Hippocampal formation (tissue), 2 donors: ENCODE measurements around the gene HLA-DPA1.
"Not testable (repeated sequence)": the region's sequence is repeated elsewhere in the genome, so short reads cannot be mapped to it uniquely, and the experiment has no call there.

Experiments used
- DNase-seq, 2 donors: peaks; one replicate each; lab custom pipeline; 2025; lab: John Stamatoyannopoulos, UW

Gene HLA-DPA1

GRCh38 chr6:33064723-33065122, 8.7 kb downstream of the HLA-DPA1 start:
- DNase-seq, result no peak

GRCh38 chr6:33063435-33063834, 10.0 kb downstream of the HLA-DPA1 start:
- not testable (repeated sequence) for DNase-seq

- DNase-seq, result no peak
Measured at GRCh38 chr6:33061987-33062386, 11.5 kb downstream of the HLA-DPA1 start.

- no peak for DNase-seq
Measured at GRCh38 chr6:33057222-33058150, 16.0 kb downstream of the HLA-DPA1 start.

- DNase-seq, result no peak
Measured at GRCh38 chr6:33053230-33053629, 20.2 kb downstream of the HLA-DPA1 start.

DNA sequence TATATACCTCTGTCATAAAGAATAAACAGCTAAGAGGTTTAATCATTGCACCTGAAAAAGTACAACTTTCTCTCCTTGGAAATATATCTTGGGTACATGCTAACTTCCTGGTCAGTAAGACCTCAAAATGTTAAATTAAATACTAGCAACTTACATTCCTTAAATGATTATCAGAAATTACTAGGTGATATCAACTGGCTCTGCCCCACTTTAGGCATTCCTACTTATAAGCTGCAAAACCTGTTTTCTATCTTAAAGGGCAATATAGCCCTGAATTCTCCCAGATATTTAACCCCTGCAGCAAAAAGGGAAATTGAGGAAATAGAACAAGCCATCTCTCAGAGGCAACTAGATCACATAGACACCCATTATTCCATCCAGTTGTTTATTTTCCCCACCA, 20.8 kb downstream of the HLA-DPA1 start:
- no peak for DNase-seq

- DNase-seq, result no peak
Measured at GRCh38 chr6:33050014-33050810, 23.2 kb downstream of the HLA-DPA1 start.

DNA sequence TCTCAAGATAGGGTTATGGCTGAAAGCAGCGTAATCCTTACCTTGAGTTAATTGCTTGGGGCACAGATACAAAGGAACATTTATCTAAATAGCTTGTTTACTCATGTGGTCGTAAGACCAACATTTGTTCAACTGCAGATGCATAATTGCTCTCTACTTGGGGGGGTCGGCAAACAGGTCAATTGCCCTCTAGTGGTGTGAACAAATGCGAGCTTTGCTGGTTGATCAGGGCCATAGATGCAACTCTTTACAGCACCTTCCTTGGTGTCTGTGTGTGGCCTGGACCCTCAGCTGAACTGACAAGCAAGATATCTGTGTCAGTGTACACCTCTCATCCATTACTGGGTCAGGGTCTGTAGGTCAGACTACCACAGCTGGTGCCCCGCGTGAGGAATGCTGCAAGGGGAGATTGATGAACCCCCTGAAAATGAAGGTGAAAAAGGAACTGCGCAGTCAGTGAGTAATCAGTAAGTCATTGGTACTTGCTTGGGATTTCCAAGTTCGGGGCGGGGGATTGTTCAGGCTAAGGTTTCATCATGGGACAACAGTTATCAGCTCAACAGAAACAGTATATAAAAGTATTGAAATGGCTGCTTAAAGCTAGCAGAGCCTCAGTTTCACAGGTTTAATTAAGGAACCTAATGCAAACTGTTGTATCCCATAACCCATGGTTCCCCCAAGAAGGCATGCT, 24.0 kb downstream of the HLA-DPA1 start:
- DNase-seq, result no peak

DNA sequence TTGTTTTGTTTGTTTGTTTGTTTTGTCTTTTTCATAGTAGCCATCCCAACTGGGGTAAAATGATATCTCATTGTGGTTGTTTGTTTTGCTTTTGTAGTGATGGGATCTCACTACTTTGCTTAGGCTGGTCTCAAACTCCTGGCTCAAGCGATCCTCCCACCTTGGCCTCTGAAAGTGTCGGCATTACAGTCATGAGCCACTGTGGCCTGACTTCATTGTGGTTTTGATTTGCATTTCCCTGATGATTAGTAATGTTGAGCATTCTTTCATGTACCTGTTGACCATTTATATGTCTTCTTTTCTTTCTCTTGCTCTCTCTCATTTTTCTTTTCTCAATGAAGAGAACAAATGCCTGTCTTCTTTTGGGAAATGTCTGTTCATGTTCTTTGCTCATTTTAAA, 33.3 kb downstream of the HLA-DPA1 start:
- DNase-seq, result no peak

DNA sequence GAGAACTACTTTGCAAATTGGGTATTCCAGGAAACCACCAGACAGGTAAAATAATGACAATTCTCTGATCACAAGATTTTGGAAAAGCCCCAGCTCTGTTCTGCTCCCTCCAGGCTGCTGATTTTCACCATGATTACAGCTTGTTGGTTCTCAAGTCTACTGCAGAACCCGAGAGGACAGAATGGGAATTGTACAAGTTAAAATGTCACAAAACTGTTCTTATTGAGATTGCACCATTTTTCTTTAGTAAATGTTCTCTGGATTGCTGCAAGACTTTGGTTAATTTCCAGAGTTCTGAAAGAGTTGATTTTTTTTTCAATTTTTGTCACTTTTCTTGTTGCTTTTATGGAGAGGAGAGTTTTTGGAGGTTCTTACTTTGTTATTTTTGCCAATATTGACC, 36.9 kb downstream of the HLA-DPA1 start:
- DNase-seq, result no peak

DNA sequence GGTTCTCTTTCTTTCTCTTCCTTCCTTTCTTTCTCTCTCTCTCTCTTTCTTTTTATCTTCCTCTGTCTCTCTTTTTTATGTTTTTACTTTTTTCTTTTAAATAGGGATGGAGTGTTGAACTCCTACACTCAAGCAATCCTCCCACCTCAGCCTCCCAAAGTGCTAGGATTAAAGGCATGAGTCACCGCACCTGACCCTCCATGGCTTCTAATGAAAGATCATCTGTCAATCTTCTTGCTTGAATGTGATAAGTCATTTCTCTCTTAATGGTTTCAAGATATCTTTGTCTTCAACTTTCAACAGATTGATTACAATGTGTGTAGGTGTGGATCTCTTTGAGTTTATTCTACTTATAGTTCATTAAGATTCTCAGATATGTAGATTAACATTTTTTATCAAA, 38.9 kb downstream of the HLA-DPA1 start:
- DNase-seq, result no peak

- no peak for DNase-seq
Measured at GRCh38 chr6:33030245-33030644, 43.2 kb downstream of the HLA-DPA1 start.

DNA sequence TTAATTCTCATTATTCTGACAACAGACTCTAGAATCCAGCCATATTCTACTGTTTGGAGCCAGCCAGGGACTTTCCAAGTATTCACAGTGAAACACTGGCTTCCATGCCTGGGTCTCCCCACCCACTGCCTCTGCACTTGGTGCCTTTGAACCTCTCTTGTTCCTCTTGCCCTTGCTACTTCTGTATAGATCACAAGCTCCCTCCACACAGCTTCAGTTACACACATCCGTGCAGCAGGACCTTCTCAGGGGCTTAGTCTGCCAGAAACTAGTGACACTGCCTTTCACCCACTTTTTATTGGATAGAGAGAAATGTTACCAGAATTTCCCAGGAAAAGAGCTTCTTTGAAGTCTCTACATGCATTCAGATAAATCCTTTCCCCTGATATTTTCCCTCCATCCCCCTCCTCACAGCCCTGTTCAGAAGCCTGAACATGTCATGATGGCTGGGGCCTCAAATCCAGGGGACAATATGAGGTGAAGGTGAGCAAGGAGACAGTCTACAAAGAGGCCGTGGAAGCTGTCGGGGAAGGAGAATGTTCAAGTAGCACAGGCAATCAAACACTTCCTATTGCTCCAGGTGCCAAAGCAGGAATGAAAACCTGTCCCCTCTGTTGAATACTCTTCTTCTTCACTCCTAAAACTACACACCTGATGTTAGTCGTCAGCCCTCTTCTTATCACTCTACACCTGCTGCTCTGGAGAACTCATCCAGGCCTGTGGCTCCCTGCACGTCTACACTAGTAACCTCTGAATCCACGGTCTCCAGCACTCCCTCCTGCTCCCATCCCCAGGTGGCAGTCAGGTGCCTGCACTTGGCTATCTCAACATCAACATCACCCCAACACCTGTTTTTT, 43.9 kb downstream of the HLA-DPA1 start:
- DNase-seq, result peak in 1 of 2 donors; percentile 66

GRCh38 chr6:33028220-33028849, 45.1 kb downstream of the HLA-DPA1 start:
- DNase-seq, result no peak

- DNase-seq, result no peak
Measured at GRCh38 chr6:33024521-33024920, 48.9 kb downstream of the HLA-DPA1 start.

DNA sequence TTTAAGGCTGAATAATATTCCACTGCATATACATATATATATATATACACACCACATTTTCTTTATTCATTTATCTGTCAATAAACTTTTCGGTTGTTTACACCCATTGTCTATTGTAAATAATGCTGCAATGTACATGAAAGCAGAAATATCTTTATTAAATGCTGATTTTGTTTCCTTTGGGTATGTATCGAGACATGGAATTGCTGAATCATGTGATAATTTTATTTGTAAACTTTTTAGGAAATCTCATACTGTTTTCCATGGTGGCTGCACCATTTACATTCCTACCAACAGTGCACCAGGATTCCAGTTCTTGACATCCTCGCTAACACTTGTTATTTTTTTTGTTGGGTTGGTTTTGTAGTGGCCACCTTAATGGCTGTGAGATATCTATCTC, 49.9 kb downstream of the HLA-DPA1 start:
- DNase-seq, result no peak

DNA sequence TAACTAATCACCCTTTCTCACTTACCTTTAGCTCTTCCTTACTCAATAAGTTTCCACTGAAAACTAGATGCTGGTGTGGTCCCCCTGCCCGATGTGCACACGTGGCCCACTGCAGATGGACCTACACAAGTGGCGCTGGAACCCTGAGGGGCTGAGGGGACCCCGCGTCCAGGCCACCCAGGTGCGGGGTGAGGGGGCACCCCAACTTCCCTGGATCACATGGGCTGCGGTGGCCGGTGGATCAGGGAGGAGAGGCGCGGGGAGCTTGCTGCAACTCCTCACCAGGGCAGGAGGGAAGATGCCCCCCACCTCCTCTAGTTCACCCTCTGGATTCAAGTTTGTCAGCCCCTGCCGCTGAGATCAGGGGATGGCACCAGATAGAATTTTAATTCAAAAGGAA, 51.5 kb downstream of the HLA-DPA1 start:
- DNase-seq, result no peak

DNA sequence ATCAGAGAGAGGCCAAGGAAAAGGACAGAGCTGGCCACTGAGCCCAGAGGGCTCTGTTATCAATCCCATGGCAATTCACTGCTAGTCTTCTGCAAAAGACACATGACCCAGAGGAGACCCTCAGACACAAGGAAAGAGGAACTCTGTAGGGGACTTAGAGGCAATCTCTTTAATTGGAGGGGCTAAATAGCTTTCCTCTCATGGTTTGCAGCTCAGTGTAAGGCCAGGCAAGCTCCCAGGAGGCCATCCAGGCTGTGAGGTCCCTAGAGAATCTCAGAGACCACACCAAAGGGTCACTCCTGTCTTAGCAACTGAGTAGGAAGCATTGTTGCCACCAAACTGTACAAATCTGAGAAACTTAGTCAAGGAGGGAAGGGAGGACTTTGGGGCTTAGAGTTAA, 54.1 kb downstream of the HLA-DPA1 start:
- DNase-seq, result no peak

GRCh38 chr6:33018904-33019303, 54.5 kb downstream of the HLA-DPA1 start:
- DNase-seq, result peak; percentile 23 to 36

- no peak for DNase-seq
Measured at GRCh38 chr6:33018418-33018817, 55.0 kb downstream of the HLA-DPA1 start.
